ENCODE measurements around the gene SLC8B1. TPM values are rescaled to one million over a fixed set of nuclear protein-coding genes. Genes with fewer than 3 reads are reported as not detected.

SLC8B1 gene
- total and polyA plus RNA-seq, 2 donors (not counting 3 experiments of a cell fraction or from before 2014, with no cell fraction given): 29.9 to 45.4 TPM

- no TSS peak for BruUV-seq (replicated peaks)
- DNase-seq (ENCODE audit: low read depth, low spot score): no peak
- no peak overlapping the region for H3K27ac ChIP-seq (ENCODE audit: insufficient read depth, low read depth, low read length)
- ChIA-PET POLR2A (no interaction called here), CTCF (interaction anchor here (1.2 kb wide), 1 partner anchor 55 kb away, joined by 4 read pairs; no protein-coding TSS in a partner anchor)
- H3K4me2 ChIP-seq (ENCODE audit: insufficient read depth, low read length): no peak overlapping the region
- TF ChIP-seq FOS (IDR thresholded peaks at IDR 0.05; ENCODE audit: borderline replicate concordance, insufficient read depth, low read length) (no peak), POLR2A (IDR thresholded peaks at IDR 0.05; ENCODE audit: low read depth, low read length) (no peak), JUN (IDR thresholded peaks at IDR 0.05; ENCODE audit: borderline replicate concordance, insufficient read depth, insufficient read length, low read depth) (no peak), EZH2 (IDR thresholded peaks at IDR 0.05; ENCODE audit: borderline replicate concordance, low read depth, low read length, severe bottlenecking) (no peak)
- peaks cover 0 to 19% of the 10 kb centered on the region in 2 experiments for H3K36me3 ChIP-seq (ENCODE audit: control insufficient read depth in 2 of 2, extremely low read depth in 1 of 2, insufficient read depth in 2 of 2, low read length in 2 of 2)
- no peak overlapping the region for H3K9ac ChIP-seq (replicated peaks; ENCODE audit: extremely low read depth, insufficient read depth, low read length)
- no peaks in the 10 kb centered on the region for H4K20me1 ChIP-seq (replicated peaks; ENCODE audit: control insufficient read depth, extremely low read depth, insufficient read depth, low read length)
- no peaks in the 10 kb centered on the region for H3K4me1 ChIP-seq (ENCODE audit: control insufficient read depth, extremely low read depth, insufficient read depth, low read length)
- H3K4me3 ChIP-seq (replicated peaks in 1 of 3; ENCODE audit: insufficient read depth in 1 of 3, low read depth in 1 of 3, low read length in 3 of 3): no peak overlapping the region
- no peaks in the 10 kb centered on the region for H3K79me2 ChIP-seq (ENCODE audit: control insufficient read depth, insufficient read depth, low read length)
- no peak overlapping the region for H2AFZ ChIP-seq (ENCODE audit: low read depth, low read length)
- no peaks in the 10 kb centered on the region for H3K27me3 ChIP-seq (ENCODE audit: control insufficient read depth in 2 of 2, insufficient read depth in 2 of 2, low read length in 2 of 2)
- intact Hi-C loops (cut with micrococcal nuclease): no loop called here
- H3K9me1 ChIP-seq (replicated peaks; ENCODE audit: control insufficient read depth, extremely low read depth, insufficient read depth, low read length): no peaks in the 10 kb centered on the region
- dilution Hi-C loops (cut with MboI; ENCODE audit: extremely low pct_ligation_motif_present, low sequenced_read_pairs): no loop called here
- H3K9me3 ChIP-seq (replicated peaks; ENCODE audit: control insufficient read depth, insufficient read depth, low read length): no peaks in the 10 kb centered on the region
- no peak for FAIRE-seq
These were observed 36.2 kb upstream of the SLC8B1 start for GRCh38 chr12:113370923-113371682.

- dilution Hi-C loops (cut with MboI; ENCODE audit: extremely low pct_ligation_motif_present, low sequenced_read_pairs): no loop called here
These were observed 34.6 kb upstream of the SLC8B1 start for GRCh38 chr12:113369391-113369985.

More at GRCh38 chr12:113369391-113369985, 34.6 kb upstream of the SLC8B1 start:
- Histone ChIP-seq H3K9me1 (replicated peaks; ENCODE audit: control insufficient read depth, extremely low read depth, insufficient read depth, low read length) (no peaks in the 10 kb centered on the region), H3K4me2 (ENCODE audit: insufficient read depth, low read length) (no peak overlapping the region), H3K9me3 (replicated peaks; ENCODE audit: control insufficient read depth, insufficient read depth, low read length) (no peaks in the 10 kb centered on the region), H3K9ac (replicated peaks; ENCODE audit: extremely low read depth, insufficient read depth, low read length) (no peak overlapping the region), H3K79me2 (ENCODE audit: control insufficient read depth, insufficient read depth, low read length) (no peaks in the 10 kb centered on the region), H3K4me1 (ENCODE audit: control insufficient read depth, extremely low read depth, insufficient read depth, low read length) (no peaks in the 10 kb centered on the region), H2AFZ (ENCODE audit: low read depth, low read length) (no peak overlapping the region), H3K27ac (ENCODE audit: insufficient read depth, low read depth, low read length) (no peak overlapping the region), H3K36me3 (ENCODE audit: control insufficient read depth in 2 of 2, extremely low read depth in 1 of 2, insufficient read depth in 2 of 2, low read length in 2 of 2) (peaks cover 0 to 11% of the 10 kb centered on the region in 2 experiments), H3K4me3 (replicated peaks in 1 of 3; ENCODE audit: insufficient read depth in 1 of 3, low read depth in 1 of 3, low read length in 3 of 3) (no peak overlapping the region), H3K27me3 (ENCODE audit: control insufficient read depth in 2 of 2, insufficient read depth in 2 of 2, low read length in 2 of 2) (no peaks in the 10 kb centered on the region), H4K20me1 (replicated peaks; ENCODE audit: control insufficient read depth, extremely low read depth, insufficient read depth, low read length) (no peaks in the 10 kb centered on the region)
- TF ChIP-seq EZH2 (IDR thresholded peaks at IDR 0.05; ENCODE audit: borderline replicate concordance, low read depth, low read length, severe bottlenecking): no peak
- no peak for TF ChIP-seq JUN (IDR thresholded peaks at IDR 0.05; ENCODE audit: borderline replicate concordance, insufficient read depth, insufficient read length, low read depth)
- TF ChIP-seq GATA2 (IDR thresholded peaks at IDR 0.05; ENCODE audit: insufficient read depth, insufficient read length, low read depth, low read length): no peak
- TF ChIP-seq MAX (IDR thresholded peaks at IDR 0.05; ENCODE audit: insufficient read depth, insufficient read length): no peak
- TF ChIP-seq CTCF (IDR thresholded peaks at IDR 0.05; ENCODE audit: extremely low read depth in 1 of 2, insufficient read depth in 1 of 2, low read depth in 1 of 2, low read length in 2 of 2): no peak
- no peak for TF ChIP-seq FOS (IDR thresholded peaks at IDR 0.05; ENCODE audit: borderline replicate concordance, insufficient read depth, low read length)
- no peak for TF ChIP-seq POLR2AphosphoS5 (IDR thresholded peaks at IDR 0.05; ENCODE audit: insufficient read depth, low read depth, low read length)
- no peak for TF ChIP-seq MYC (IDR thresholded peaks at IDR 0.05; ENCODE audit: low read depth, low read length)
- TF ChIP-seq POLR2A (IDR thresholded peaks at IDR 0.05; ENCODE audit: low read depth, low read length): no peak
- no peak for DNase-seq (ENCODE audit: low read depth, low spot score)
- POLR2A ChIA-PET: no interaction called here
- CTCF ChIA-PET: interaction anchor here (0.6 to 1.2 kb wide), 3 partner anchors 11 to 56 kb away, joined by 3 to 4 read pairs (median 4); partner anchors contain the start of gene PLBD2
- no peak for FAIRE-seq
- intact Hi-C loops (cut with micrococcal nuclease): no loop called here
- no TSS peak for BruUV-seq (replicated peaks)
